Measurements from ENCODE around the gene TBC1D2B. TPM values are rescaled to one million over a fixed set of nuclear protein-coding genes. Genes with fewer than 3 reads are reported as not detected.
A peak's percentile ranks its signal among the peaks of the same experiment; 100 is the strongest.

The TBC1D2B gene
- total RNA-seq, 1 experiment from 2014 or later = 17.6 TPM

- H3K27me3 ChIP-seq (ENCODE audit: insufficient read depth, low read length) = no peaks in the 10 kb centered on the region
- no peak overlapping the region for H2BK12ac ChIP-seq (ENCODE audit: insufficient read length, low read depth, low read length)
- H2BK20ac ChIP-seq (ENCODE audit: low read depth, low read length, poor library complexity, severe bottlenecking) = no peak overlapping the region
- no peak overlapping the region for H4K8ac ChIP-seq (replicated peaks; ENCODE audit: insufficient read length, low read depth, low read length)
- no peak overlapping the region for H3K56ac ChIP-seq (ENCODE audit: insufficient read length, low read depth, low read length)
- no peaks in the 10 kb centered on the region for H3K79me1 ChIP-seq (ENCODE audit: insufficient read depth, low read depth, low read length, poor library complexity, severe bottlenecking)
- H4K91ac ChIP-seq (ENCODE audit: insufficient read length, low read depth, low read length) = no peak overlapping the region
- H3K23me2 ChIP-seq (ENCODE audit: insufficient read length, low read depth, low read length, poor library complexity, severe bottlenecking) = no peaks in the 10 kb centered on the region
- no peak overlapping the region for H3K4me3 Mint-ChIP-seq
- no peaks in the 10 kb centered on the region; a peak in 1 of 5 replicates for H3K9me3 Mint-ChIP-seq
- H2BK120ac ChIP-seq (ENCODE audit: low read depth, low read length, poor library complexity, severe bottlenecking) = no peak overlapping the region
- no peak overlapping the region for H3K27ac ChIP-seq (ENCODE audit: insufficient read length, low read depth, low read length)
- H3K18ac ChIP-seq (ENCODE audit: insufficient read length, low read depth, low read length) = no peak overlapping the region
- no peak overlapping the region for H3K14ac ChIP-seq (ENCODE audit: insufficient read depth, low read length)
- H2AK5ac ChIP-seq (ENCODE audit: insufficient read length, low read length) = no peak overlapping the region
- no peaks in the 10 kb centered on the region for H3K9me3 ChIP-seq (ENCODE audit: control insufficient read depth, low read depth, low read length)
- no peaks in the 10 kb centered on the region; the same call in 1 of the 2 replicates for H3K4me1 ChIP-seq (ENCODE audit: insufficient read depth, low read length)
- no peak overlapping the region for H3K27ac Mint-ChIP-seq
- H3K27me3 Mint-ChIP-seq (ENCODE audit: low read depth) = peaks cover 2% of the 10 kb centered on the region
- no peak overlapping the region for H3K9ac ChIP-seq (ENCODE audit: extremely low read depth, insufficient read length, low read length)
- H4K5ac ChIP-seq (ENCODE audit: insufficient read length, low read depth, low read length) = no peak overlapping the region
- H3K23ac ChIP-seq (ENCODE audit: insufficient read length, low read depth, low read length) = no peak overlapping the region
- no peak overlapping the region for H3K4me2 ChIP-seq (ENCODE audit: insufficient read depth, insufficient read length, low read length)
- peaks cover 15 to 32% of the 10 kb centered on the region in 2 experiments for H3K4me1 Mint-ChIP-seq
- peak; percentile 59 for DNase-seq
- no peaks in the 10 kb centered on the region for H4K20me1 ChIP-seq (ENCODE audit: control insufficient read depth, insufficient read depth, insufficient read length)
- WGBS (ENCODE audit: extremely low coverage, insufficient read length, low lambda C conversion rate) = no CpG with 5 or more reads among the region's 24 CpGs
- no peak overlapping the region for H2BK15ac ChIP-seq (ENCODE audit: low read depth, low read length)
- H3T11ph ChIP-seq (ENCODE audit: low read length) = no peak overlapping the region
- H3K4ac ChIP-seq (ENCODE audit: low read depth, low read length) = no peak overlapping the region
- H3K36me3 Mint-ChIP-seq (ENCODE audit: insufficient read depth in 1 of 3, low read depth in 3 of 3) = no peaks in the 10 kb centered on the region
- H2AFZ ChIP-seq (ENCODE audit: low read length) = no peak overlapping the region
- no peaks in the 10 kb centered on the region for H3K79me2 ChIP-seq (ENCODE audit: insufficient read depth, low read length)
- TF ChIP-seq CTCF (conservative IDR thresholded peaks at IDR 0.05) = no peak
- no peak overlapping the region for H2BK5ac ChIP-seq (ENCODE audit: insufficient read length, low read length)
Measured at GRCh38 chr15:77986891-77987764, 90.4 kb downstream of the TBC1D2B start.

Data from H9 (cell line).